Activated T-cell treated with anti-CD3 and anti-CD28 coated beads, Interleukin-2, amount 50 U/mL, for 24 hours (primary cell): ENCODE results near the gene MPRIP.
A peak's percentile ranks its signal among the peaks of the same experiment; 100 is the strongest.

Source experiments
- DNase-seq: peaks from one replicate; pipeline ENCODE4 v3.0.0-alpha.2; 2020
- H3K27ac Mint-ChIP-seq: 2 replicates; pipeline ENCODE4 v1.8.0; 2020; ENCODE audit warnings: mild to moderate bottlenecking, mixed read lengths
- H3K27me3 Mint-ChIP-seq: 2 replicates; pipeline ENCODE4 v1.8.0; 2020; ENCODE audit warnings: mixed read lengths
- H3K36me3 Mint-ChIP-seq: 2 replicates; pipeline ENCODE4 v1.8.0; 2020; ENCODE audit warnings: low read depth, mixed read lengths
- H3K4me1 Mint-ChIP-seq: 2 replicates; pipeline ENCODE4 v1.8.0; 2020; ENCODE audit warnings: low read depth, mixed read lengths
- H3K4me3 Mint-ChIP-seq: 2 replicates; pipeline ENCODE4 v1.8.0; 2020; ENCODE audit warnings: mild to moderate bottlenecking, moderate library complexity, mixed read lengths
- H3K9me3 Mint-ChIP-seq: 2 replicates; pipeline ENCODE4 v1.8.0; 2020; ENCODE audit warnings: mixed read lengths

Gene MPRIP

GRCh38 chr17:17033466-17033865 lies 8.8 kb upstream of the MPRIP start:
- no peak overlapping the region for H3K27ac Mint-ChIP-seq
- H3K9me3 Mint-ChIP-seq = no peaks in the 10 kb centered on the region
- no peak overlapping the region for H3K4me3 Mint-ChIP-seq
- H3K4me1 Mint-ChIP-seq = no peaks in the 10 kb centered on the region
- no peaks in the 10 kb centered on the region for H3K36me3 Mint-ChIP-seq
- no peak for DNase-seq
- H3K27me3 Mint-ChIP-seq = no peaks in the 10 kb centered on the region

- no peaks in the 10 kb centered on the region for H3K27me3 Mint-ChIP-seq
- H3K27ac Mint-ChIP-seq = no peak overlapping the region
- no peaks in the 10 kb centered on the region for H3K9me3 Mint-ChIP-seq
These were observed 8.2 kb upstream of the MPRIP start for GRCh38 chr17:17034026-17034425.

GRCh38 chr17:17034496-17035075 lies 7.7 kb upstream of the MPRIP start:
- Mint-ChIP-seq H3K4me1 (no peaks in the 10 kb centered on the region), H3K27me3 (no peaks in the 10 kb centered on the region), H3K27ac (no peak overlapping the region), H3K9me3 (no peaks in the 10 kb centered on the region), H3K36me3 (no peaks in the 10 kb centered on the region), H3K4me3 (no peak overlapping the region)
- DNase-seq = no peak

More at GRCh38 chr17:17034026-17034425, 8.2 kb upstream of the MPRIP start:
- no peaks in the 10 kb centered on the region for H3K36me3 Mint-ChIP-seq
- DNase-seq = no peak
- H3K4me1 Mint-ChIP-seq = no peaks in the 10 kb centered on the region
- no peak overlapping the region for H3K4me3 Mint-ChIP-seq

GRCh38 chr17:17035490-17035889 lies 6.8 kb upstream of the MPRIP start:
- H3K27ac Mint-ChIP-seq = no peak overlapping the region
- no peaks in the 10 kb centered on the region for H3K9me3 Mint-ChIP-seq
- H3K4me3 Mint-ChIP-seq = no peak overlapping the region
- no peak for DNase-seq
- no peaks in the 10 kb centered on the region for H3K27me3 Mint-ChIP-seq
- no peaks in the 10 kb centered on the region for H3K36me3 Mint-ChIP-seq
- H3K4me1 Mint-ChIP-seq = no peaks in the 10 kb centered on the region

DNA sequence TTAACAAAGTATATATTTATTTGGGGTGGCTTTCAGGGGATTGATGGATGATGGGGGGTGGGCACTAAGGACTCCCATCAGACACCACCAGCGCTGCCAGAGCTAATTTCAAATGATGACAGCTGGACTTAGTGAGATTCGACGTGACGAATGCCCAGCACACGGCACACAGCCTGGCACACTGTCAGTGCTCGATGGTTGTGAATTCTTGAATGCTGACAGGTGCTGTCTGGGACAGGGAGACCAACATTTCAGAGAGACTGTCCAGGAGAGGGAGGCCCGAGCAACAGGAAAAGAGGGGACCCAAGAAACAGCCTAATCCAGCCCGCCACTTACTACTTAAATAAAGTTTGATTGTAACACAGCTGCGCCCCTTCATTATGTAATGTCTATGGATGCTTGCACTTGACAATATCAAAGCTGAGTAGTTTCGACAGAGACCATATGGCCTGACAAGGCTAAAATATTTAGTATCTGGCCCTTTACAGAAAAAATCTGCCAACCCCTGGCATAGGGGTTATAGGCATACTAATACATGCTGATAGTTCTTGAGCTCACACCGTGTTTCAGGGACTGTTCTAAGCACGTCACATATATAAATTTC lies 6.2 kb upstream of the MPRIP start:
- Mint-ChIP-seq H3K36me3 (no peaks in the 10 kb centered on the region), H3K27ac (no peak overlapping the region), H3K4me3 (no peak overlapping the region), H3K4me1 (peaks cover under 1% of the 10 kb centered on the region), H3K9me3 (no peaks in the 10 kb centered on the region), H3K27me3 (no peaks in the 10 kb centered on the region)
- DNase-seq = no peak

- H3K4me3 Mint-ChIP-seq = no peak overlapping the region
- peaks cover 6% of the 10 kb centered on the region for H3K4me1 Mint-ChIP-seq
- H3K36me3 Mint-ChIP-seq = no peaks in the 10 kb centered on the region
- no peaks in the 10 kb centered on the region for H3K9me3 Mint-ChIP-seq
- H3K27me3 Mint-ChIP-seq = no peaks in the 10 kb centered on the region
- no peak for DNase-seq
- H3K27ac Mint-ChIP-seq = no peak overlapping the region
These were observed 5.7 kb upstream of the MPRIP start for GRCh38 chr17:17036524-17036998.

GRCh38 chr17:17039911-17040310 lies 2.3 kb upstream of the MPRIP start:
- H3K4me3 Mint-ChIP-seq = no peak overlapping the region
- H3K27ac Mint-ChIP-seq = no peak overlapping the region
- no peaks in the 10 kb centered on the region for H3K9me3 Mint-ChIP-seq

DNA sequence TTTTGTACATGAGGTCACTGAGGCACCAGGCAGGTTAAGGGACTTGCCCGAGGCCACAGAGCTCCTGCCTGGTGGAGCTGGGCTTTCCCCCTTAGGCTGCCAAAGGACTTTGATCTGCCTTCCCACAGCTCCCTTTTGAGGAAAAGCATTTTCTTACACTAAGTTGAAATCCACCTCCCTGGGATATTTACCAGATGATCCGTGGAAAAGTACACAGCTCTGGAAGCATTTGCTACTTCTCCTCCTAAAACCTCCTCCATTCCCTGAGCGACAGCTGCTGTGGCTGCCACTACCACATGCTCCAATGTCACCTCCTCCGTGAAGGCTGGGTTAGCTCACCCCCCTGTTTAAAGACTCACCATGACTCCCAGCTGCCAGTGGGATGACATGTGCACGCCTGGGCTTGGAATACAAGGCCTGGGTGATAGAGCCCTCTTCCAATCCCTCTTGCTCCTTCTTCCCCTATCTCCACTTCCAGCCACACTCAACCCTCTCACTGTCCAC lies 1.2 kb upstream of the MPRIP start:
- H3K36me3 Mint-ChIP-seq = peaks cover 10% of the 10 kb centered on the region
- H3K27me3 Mint-ChIP-seq = no peaks in the 10 kb centered on the region
- H3K4me1 Mint-ChIP-seq = peaks cover 38% of the 10 kb centered on the region
- H3K27ac Mint-ChIP-seq = no peak overlapping the region
- H3K4me3 Mint-ChIP-seq = peak overlapping the region; percentile 73
- H3K9me3 Mint-ChIP-seq = no peaks in the 10 kb centered on the region
- DNase-seq = no peak

More at GRCh38 chr17:17039911-17040310, 2.3 kb upstream of the MPRIP start:
- no peaks in the 10 kb centered on the region for H3K27me3 Mint-ChIP-seq
- DNase-seq = no peak
- H3K4me1 Mint-ChIP-seq = peaks cover 28% of the 10 kb centered on the region
- peaks cover 9% of the 10 kb centered on the region for H3K36me3 Mint-ChIP-seq

DNA sequence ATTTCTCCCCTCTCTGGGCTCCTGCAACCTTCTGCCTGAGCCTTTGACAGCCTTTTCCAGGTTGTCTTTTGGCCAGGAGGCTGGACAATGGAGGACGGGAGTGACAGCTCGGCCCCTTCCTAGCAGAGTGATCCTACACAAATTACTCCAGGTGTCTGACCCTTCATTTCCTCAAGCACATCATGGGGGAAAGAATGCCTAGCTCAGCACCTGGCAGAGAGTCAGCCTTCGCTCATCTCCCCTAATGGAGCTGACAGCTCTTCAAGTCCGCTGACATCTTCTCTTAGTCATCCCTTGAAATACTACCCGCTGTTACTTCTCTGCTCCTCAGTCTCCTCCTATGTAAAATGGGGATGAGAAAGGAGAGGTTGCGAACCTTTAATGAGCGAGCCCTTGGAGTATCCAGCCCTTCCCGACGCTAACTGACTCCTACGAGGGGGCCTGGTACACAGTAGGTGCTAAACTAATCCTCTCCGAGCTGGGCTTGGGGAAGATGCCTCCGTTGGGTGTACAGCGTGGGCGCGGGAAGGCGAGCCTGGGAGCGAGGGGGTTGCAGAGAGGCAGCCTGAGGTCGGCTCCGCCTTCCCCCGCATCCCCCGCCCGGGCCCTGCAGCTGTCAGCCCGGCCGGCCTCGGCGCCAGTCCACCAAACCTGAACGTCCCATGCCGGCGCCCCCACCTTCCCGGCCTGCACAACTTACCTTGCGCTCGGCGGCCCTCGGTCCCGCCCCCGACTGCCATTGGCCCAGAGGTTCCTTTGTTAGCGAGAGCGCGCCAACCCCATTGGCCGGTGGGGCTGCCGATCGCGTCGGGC lies 480 bp upstream of the MPRIP start:
- Mint-ChIP-seq H3K4me1 (peaks cover 44% of the 10 kb centered on the region), H3K9me3 (no peaks in the 10 kb centered on the region), H3K36me3 (peaks cover 13% of the 10 kb centered on the region), H3K27me3 (no peaks in the 10 kb centered on the region), H3K27ac (peak overlapping the region; percentile 9), H3K4me3 (peak overlapping the region; percentile 73)
- DNase-seq = peak; percentile 97

- DNase-seq = peak; percentile 62
- no peaks in the 10 kb centered on the region for H3K9me3 Mint-ChIP-seq
- peaks cover 54% of the 10 kb centered on the region for H3K4me1 Mint-ChIP-seq
These were observed 699 bp downstream of the MPRIP start for GRCh38 chr17:17042851-17043460.

DNA sequence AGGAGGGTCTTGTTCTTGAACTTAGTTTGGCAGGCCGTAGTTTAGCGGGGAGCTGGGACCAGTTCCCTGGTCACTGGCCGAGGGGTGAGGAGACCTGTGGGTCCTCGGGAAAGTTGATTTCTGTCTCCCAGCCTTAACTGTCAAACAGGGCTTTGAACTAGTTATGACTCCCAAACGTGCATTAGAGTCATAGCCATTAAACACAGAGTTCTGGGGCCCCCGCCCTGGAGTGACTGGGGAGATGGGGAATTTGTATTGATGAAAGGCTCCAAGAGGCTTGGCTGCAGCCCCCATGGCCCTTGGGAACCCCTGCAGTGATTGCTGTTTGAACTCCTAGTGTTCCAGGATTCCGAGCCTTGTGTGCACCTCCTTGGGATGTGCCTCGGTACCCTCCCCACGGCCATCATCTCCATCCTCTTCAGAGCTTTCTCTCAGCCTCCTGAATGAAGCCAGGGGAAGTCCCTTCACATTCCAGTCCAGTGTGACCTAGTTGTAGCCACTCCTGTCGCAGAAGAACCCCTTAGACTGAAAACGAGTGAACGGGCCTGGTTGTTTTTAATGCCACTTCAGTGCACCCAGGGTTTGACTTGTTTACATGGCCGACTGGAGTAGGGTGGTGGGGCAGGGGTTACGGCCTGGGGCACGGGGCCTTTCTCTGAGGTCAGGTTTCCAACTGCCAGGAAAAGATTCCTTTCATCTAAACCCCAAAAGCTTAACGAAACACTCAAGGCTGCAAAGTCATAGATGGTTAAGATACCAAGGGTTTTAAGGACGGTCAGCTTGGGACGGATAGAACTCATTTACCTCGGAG lies 1.4 kb downstream of the MPRIP start:
- DNase-seq = no peak
- peaks cover 61% of the 10 kb centered on the region for H3K4me1 Mint-ChIP-seq
- peak overlapping the region; percentile 96 for H3K4me3 Mint-ChIP-seq
- no peaks in the 10 kb centered on the region for H3K9me3 Mint-ChIP-seq
- peak overlapping the region; percentile 94 for H3K27ac Mint-ChIP-seq
- peaks cover 13% of the 10 kb centered on the region for H3K36me3 Mint-ChIP-seq
- H3K27me3 Mint-ChIP-seq = no peaks in the 10 kb centered on the region

More at GRCh38 chr17:17042851-17043460, 699 bp downstream of the MPRIP start:
- peaks cover 13% of the 10 kb centered on the region for H3K36me3 Mint-ChIP-seq
- no peaks in the 10 kb centered on the region for H3K27me3 Mint-ChIP-seq
- peak overlapping the region; percentile 94 for H3K27ac Mint-ChIP-seq
- peak overlapping the region; percentile 96 for H3K4me3 Mint-ChIP-seq

DNA sequence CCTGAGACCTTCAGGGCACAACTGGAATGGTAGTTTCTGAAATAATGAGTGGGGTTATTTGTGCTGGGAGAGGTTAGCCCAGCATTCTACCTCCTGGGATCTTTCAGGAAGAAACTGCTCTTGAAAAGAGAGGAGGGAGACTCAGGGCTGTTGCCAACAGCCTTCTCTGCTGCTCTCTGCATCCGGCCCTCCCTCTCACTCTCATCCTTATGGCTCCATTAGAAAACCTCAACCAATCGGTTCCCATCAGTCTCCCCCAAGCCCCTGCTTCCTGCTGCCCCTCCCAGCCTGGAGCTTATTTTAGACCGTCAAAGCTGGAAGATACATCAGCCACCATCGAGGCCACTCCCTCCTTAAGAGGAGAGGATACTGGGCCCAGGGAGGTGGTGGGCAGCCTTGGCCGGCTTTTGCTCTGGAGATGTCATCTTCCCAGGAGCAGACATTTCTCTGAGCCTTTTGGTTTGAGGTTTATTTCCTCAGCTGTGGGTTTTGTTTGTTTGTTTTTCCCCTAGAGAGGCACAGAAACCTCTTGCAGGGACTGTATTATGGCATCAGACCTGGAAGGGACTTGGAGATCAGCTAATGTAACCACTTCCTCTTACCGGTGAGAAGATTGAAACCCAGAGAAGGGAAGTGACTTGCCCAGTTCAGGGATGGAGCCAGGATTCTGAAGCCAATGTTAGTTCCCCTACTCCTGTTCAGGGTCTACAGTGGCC lies 2.7 kb downstream of the MPRIP start:
- no peaks in the 10 kb centered on the region for H3K27me3 Mint-ChIP-seq
- peak overlapping the region; percentile 71 for H3K27ac Mint-ChIP-seq

DNA sequence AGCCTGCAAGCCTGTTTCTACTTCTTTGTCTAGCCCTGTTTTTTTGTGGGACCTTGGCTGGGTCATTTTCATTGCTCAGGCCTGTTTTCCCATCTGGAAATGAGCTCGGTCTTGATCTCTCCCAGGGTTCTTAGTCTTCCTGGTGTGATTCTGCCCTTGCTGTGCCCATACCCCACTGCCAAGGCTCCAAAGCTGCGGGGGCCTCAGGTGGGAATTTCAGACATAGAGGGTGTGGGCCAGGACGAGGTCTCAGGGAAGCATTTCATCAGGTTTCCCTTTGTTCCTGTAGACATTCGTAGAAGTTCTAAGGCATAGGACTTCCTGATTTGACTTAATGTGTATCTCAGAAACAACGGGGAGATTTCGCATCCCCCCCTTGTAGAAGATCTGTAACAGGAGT lies 5.8 kb downstream of the MPRIP start:
- Mint-ChIP-seq H3K4me1 (peaks cover 88% of the 10 kb centered on the region), H3K4me3 (no peak overlapping the region), H3K36me3 (peaks cover 13% of the 10 kb centered on the region), H3K27me3 (no peaks in the 10 kb centered on the region), H3K27ac (no peak overlapping the region), H3K9me3 (no peaks in the 10 kb centered on the region)
- no peak for DNase-seq

More for the DNA sequence above, 2.7 kb downstream of the MPRIP start:
- H3K4me3 Mint-ChIP-seq = peak overlapping the region; percentile 96
- no peaks in the 10 kb centered on the region for H3K9me3 Mint-ChIP-seq
- peaks cover 70% of the 10 kb centered on the region for H3K4me1 Mint-ChIP-seq
- H3K36me3 Mint-ChIP-seq = peaks cover 14% of the 10 kb centered on the region
- DNase-seq = no peak
